Neural progenitor cell (in vitro differentiated cells): Measurements from ENCODE around the gene CARS2. TPM values are rescaled to one million over a fixed set of nuclear protein-coding genes. Genes with fewer than 3 reads are reported as not detected.

Experiments used
- DNase-seq: peaks from one replicate; pipeline ENCODE4 v3.0.0-alpha.2; 2016; ENCODE audit warnings: low spot score
- H2AFZ ChIP-seq: fragments of 200-600 bp; sonication (generic); replicated peaks from 2 replicates; pipeline ENCODE4 v1.6.1; 2016; ENCODE audit warnings: antibody characterized with exemption
- H3F3A ChIP-seq: fragments of 200-600 bp; sonication (generic); 2 replicates; pipeline ENCODE4 v1.6.1; 2016; ENCODE audit warnings: antibody characterized with exemption, low read depth
- H3K27ac ChIP-seq: fragments of 200-600 bp; sonication (generic); 2 replicates; pipeline ENCODE4 v1.5.1; 2016; ENCODE audit warnings: mild to moderate bottlenecking
- H3K27me3 ChIP-seq: fragments of 200-600 bp; sonication (generic); 2 replicates; pipeline ENCODE4 v1.6.1; 2016; ENCODE audit warnings: mild to moderate bottlenecking, moderate library complexity
- H3K36me3 ChIP-seq: fragments of 200-600 bp; sonication (generic); 2 replicates; pipeline ENCODE4 v1.5.1; 2016
- H3K4me1 ChIP-seq: fragments of 200-600 bp; sonication (generic); 2 replicates; pipeline ENCODE4 v1.6.1; 2016; ENCODE audit warnings: mixed run types
- H3K4me2 ChIP-seq: fragments of 200-600 bp; sonication (generic); 2 replicates; pipeline ENCODE4 v1.6.1; 2016
- H3K4me3 ChIP-seq: fragments of 200-600 bp; sonication (generic); 2 replicates; pipeline ENCODE4 v1.5.1; 2016
- H3K79me2 ChIP-seq: fragments of 200-600 bp; sonication (generic); 2 replicates; pipeline ENCODE4 v1.6.1; 2016; ENCODE audit warnings: low read depth
- H3K9ac ChIP-seq: fragments of 200-600 bp; sonication (generic); 2 replicates; pipeline ENCODE4 v1.6.1; 2016
- H3K9me3 ChIP-seq: fragments of 200-600 bp; sonication (generic); 2 replicates; pipeline ENCODE4 v1.5.1; 2016; ENCODE audit warnings: low read depth
- H4K20me1 ChIP-seq: fragments of 200-600 bp; sonication (generic); 2 replicates; pipeline ENCODE4 v1.6.1; 2016; ENCODE audit warnings: low read depth
- H3K27ac Mint-ChIP-seq: 3 replicates; pipeline ENCODE4 v1.8.0; 2021; ENCODE audit warnings: mixed read lengths
- H3K27me3 Mint-ChIP-seq: 2 replicates; pipeline ENCODE4 v1.8.0; 2022; ENCODE audit warnings: low read depth, mild to moderate bottlenecking, inconsistent platforms, moderate library complexity, mixed read lengths; ENCODE audit not compliant: insufficient read depth
- H3K36me3 Mint-ChIP-seq: 3 replicates; pipeline ENCODE4 v1.8.0; 2021; ENCODE audit warnings: mixed read lengths
- H3K4me1 Mint-ChIP-seq: 3 replicates; pipeline ENCODE4 v1.8.0; 2021; ENCODE audit warnings: mixed read lengths
- H3K4me3 Mint-ChIP-seq: 3 replicates; pipeline ENCODE4 v1.8.0; 2021; ENCODE audit warnings: mild to moderate bottlenecking, moderate library complexity, mixed read lengths
- H3K9me3 Mint-ChIP-seq: 3 replicates; pipeline ENCODE4 v1.8.0; 2020; ENCODE audit warnings: mixed read lengths
- CTCF ChIP-seq: fragments of 200-600 bp; sonication (generic); IDR thresholded peaks from 2 replicates; pipeline ENCODE4 v1.5.1; 2017; ENCODE audit warnings: antibody characterized with exemption, mild to moderate bottlenecking
- EZH2 ChIP-seq: fragments of 200-600 bp; sonication (generic); IDR thresholded peaks from 2 replicates; pipeline ENCODE4 v1.6.1; 2017; ENCODE audit warnings: antibody characterized with exemption, mild to moderate bottlenecking, moderate library complexity
- EZH2phosphoT487 ChIP-seq: fragments of 200-600 bp; sonication (generic); IDR thresholded peaks from 2 replicates; pipeline ENCODE4 v1.6.1; 2017; ENCODE audit warnings: antibody characterized with exemption
- total RNA-seq: library from RNA; depleted of rRNA; stranded (reverse); fragments of >200 nt; gene quantifications from 2 replicates; pipeline ENCODE4 v1.2.3, GENCODE V29; 2015; ENCODE audit warnings: low replicate concordance

CARS2 gene
- total RNA-seq, 1 donor from 2014 or later = 50.0 TPM

GRCh38 chr13:110628477-110628793 lies 77.5 kb downstream of the CARS2 start:
- no peak overlapping the region for H3K9ac ChIP-seq
- no peak for DNase-seq
- Mint-ChIP-seq H3K9me3 (no peaks in the 10 kb centered on the region), H3K27me3 (no peaks in the 10 kb centered on the region), H3K36me3 (peaks cover 32% of the 10 kb centered on the region), H3K27ac (no peak overlapping the region), H3K4me3 (no peak overlapping the region), H3K4me1 (peaks cover 6% of the 10 kb centered on the region)
- H4K20me1 ChIP-seq = peaks cover 27% of the 10 kb centered on the region
- TF ChIP-seq EZH2phosphoT487 (no peak), CTCF (no peak), EZH2 (no peak)
- H3K36me3 ChIP-seq = no peaks in the 10 kb centered on the region
- H3F3A ChIP-seq = peaks cover 5% of the 10 kb centered on the region
- H3K27ac ChIP-seq = no peak overlapping the region
- H3K4me2 ChIP-seq = no peak overlapping the region
- H3K9me3 ChIP-seq = no peaks in the 10 kb centered on the region
- peaks cover 68% of the 10 kb centered on the region for H3K79me2 ChIP-seq
- no peak overlapping the region for H2AFZ ChIP-seq
- H3K27me3 ChIP-seq = no peaks in the 10 kb centered on the region
- peaks cover 11% of the 10 kb centered on the region for H3K4me1 ChIP-seq
- no peak overlapping the region for H3K4me3 ChIP-seq

- no peaks in the 10 kb centered on the region for H3K27me3 ChIP-seq
- no peak overlapping the region for H2AFZ ChIP-seq
- peaks cover 11% of the 10 kb centered on the region for H3K4me1 ChIP-seq
- peaks cover 34% of the 10 kb centered on the region for H3K36me3 Mint-ChIP-seq
- no peak overlapping the region for H3K4me3 ChIP-seq
- peaks cover 73% of the 10 kb centered on the region for H3K79me2 ChIP-seq
- peaks cover 32% of the 10 kb centered on the region for H4K20me1 ChIP-seq
- peaks cover 5% of the 10 kb centered on the region for H3F3A ChIP-seq
- H3K27ac Mint-ChIP-seq = no peak overlapping the region
- H3K9me3 Mint-ChIP-seq = no peaks in the 10 kb centered on the region
- DNase-seq = no peak
- H3K27me3 Mint-ChIP-seq = no peaks in the 10 kb centered on the region
- no peak for TF ChIP-seq CTCF
- TF ChIP-seq EZH2 = no peak
- H3K4me1 Mint-ChIP-seq = peaks cover 6% of the 10 kb centered on the region
- H3K36me3 ChIP-seq = no peaks in the 10 kb centered on the region
- no peak overlapping the region for H3K4me3 Mint-ChIP-seq
- H3K9ac ChIP-seq = no peak overlapping the region
- no peak overlapping the region for H3K27ac ChIP-seq
- H3K9me3 ChIP-seq = no peaks in the 10 kb centered on the region
- no peak overlapping the region for H3K4me2 ChIP-seq
These were observed 78.0 kb downstream of the CARS2 start for GRCh38 chr13:110627761-110628476.

GRCh38 chr13:110627351-110627750 lies 78.6 kb downstream of the CARS2 start:
- peaks cover 79% of the 10 kb centered on the region for H3K79me2 ChIP-seq
- peaks cover 38% of the 10 kb centered on the region for H4K20me1 ChIP-seq
- H3K4me1 ChIP-seq = peaks cover 11% of the 10 kb centered on the region
- no peaks in the 10 kb centered on the region for H3K9me3 ChIP-seq
- no peak overlapping the region for H3K4me2 ChIP-seq
- no peak overlapping the region for H3K27ac ChIP-seq
- TF ChIP-seq EZH2phosphoT487 (no peak), EZH2 (no peak), CTCF (no peak)
- H3K4me3 ChIP-seq = no peak overlapping the region
- H3K9ac ChIP-seq = no peak overlapping the region
- H3K36me3 Mint-ChIP-seq = peaks cover 35% of the 10 kb centered on the region
- no peak overlapping the region for H3K4me3 Mint-ChIP-seq
- no peak for DNase-seq
- H3F3A ChIP-seq = peaks cover 5% of the 10 kb centered on the region
- H3K27ac Mint-ChIP-seq = no peak overlapping the region
- H3K4me1 Mint-ChIP-seq = peaks cover 9% of the 10 kb centered on the region
- no peaks in the 10 kb centered on the region for H3K9me3 Mint-ChIP-seq
- no peaks in the 10 kb centered on the region for H3K36me3 ChIP-seq
- H3K27me3 Mint-ChIP-seq = no peaks in the 10 kb centered on the region
- no peaks in the 10 kb centered on the region for H3K27me3 ChIP-seq
- no peak overlapping the region for H2AFZ ChIP-seq
